Measurements from ENCODE around the gene CPN2.

- TF ChIP-seq POLR2AphosphoS5 (IDR thresholded peaks at IDR 0.05; ENCODE audit: low read depth) (no peak), EZH2phosphoT487 (IDR thresholded peaks at IDR 0.05; ENCODE audit: unreplicated experiment) (no peak), EZH2 (IDR thresholded peaks at IDR 0.05; ENCODE audit: low read depth, unreplicated experiment) (no peak), ETS1 (IDR thresholded peaks at IDR 0.05) (no peak), CREB1 (CRISPR knock-in tag; IDR thresholded peaks at IDR 0.05; ENCODE audit: low read depth) (no peak), JUNB (IDR thresholded peaks at IDR 0.05; ENCODE audit: unreplicated experiment) (no peak), STAT1 (IDR thresholded peaks at IDR 0.05; ENCODE audit: unreplicated experiment) (no peak), ZNF114 (CRISPR knock-in tag; IDR thresholded peaks at IDR 0.05) (no peak)
- TF ChIP-seq, protein P1, sequence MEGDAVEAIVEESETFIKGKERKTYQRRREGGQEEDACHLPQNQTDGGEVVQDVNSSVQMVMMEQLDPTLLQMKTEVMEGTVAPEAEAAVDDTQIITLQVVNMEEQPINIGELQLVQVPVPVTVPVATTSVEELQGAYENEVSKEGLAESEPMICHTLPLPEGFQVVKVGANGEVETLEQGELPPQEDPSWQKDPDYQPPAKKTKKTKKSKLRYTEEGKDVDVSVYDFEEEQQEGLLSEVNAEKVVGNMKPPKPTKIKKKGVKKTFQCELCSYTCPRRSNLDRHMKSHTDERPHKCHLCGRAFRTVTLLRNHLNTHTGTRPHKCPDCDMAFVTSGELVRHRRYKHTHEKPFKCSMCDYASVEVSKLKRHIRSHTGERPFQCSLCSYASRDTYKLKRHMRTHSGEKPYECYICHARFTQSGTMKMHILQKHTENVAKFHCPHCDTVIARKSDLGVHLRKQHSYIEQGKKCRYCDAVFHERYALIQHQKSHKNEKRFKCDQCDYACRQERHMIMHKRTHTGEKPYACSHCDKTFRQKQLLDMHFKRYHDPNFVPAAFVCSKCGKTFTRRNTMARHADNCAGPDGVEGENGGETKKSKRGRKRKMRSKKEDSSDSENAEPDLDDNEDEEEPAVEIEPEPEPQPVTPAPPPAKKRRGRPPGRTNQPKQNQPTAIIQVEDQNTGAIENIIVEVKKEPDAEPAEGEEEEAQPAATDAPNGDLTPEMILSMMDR (conservative IDR thresholded peaks at IDR 0.05; ENCODE audit: low read depth in 2 of 2) = no peak
- TF ChIP-seq, protein P2, sequence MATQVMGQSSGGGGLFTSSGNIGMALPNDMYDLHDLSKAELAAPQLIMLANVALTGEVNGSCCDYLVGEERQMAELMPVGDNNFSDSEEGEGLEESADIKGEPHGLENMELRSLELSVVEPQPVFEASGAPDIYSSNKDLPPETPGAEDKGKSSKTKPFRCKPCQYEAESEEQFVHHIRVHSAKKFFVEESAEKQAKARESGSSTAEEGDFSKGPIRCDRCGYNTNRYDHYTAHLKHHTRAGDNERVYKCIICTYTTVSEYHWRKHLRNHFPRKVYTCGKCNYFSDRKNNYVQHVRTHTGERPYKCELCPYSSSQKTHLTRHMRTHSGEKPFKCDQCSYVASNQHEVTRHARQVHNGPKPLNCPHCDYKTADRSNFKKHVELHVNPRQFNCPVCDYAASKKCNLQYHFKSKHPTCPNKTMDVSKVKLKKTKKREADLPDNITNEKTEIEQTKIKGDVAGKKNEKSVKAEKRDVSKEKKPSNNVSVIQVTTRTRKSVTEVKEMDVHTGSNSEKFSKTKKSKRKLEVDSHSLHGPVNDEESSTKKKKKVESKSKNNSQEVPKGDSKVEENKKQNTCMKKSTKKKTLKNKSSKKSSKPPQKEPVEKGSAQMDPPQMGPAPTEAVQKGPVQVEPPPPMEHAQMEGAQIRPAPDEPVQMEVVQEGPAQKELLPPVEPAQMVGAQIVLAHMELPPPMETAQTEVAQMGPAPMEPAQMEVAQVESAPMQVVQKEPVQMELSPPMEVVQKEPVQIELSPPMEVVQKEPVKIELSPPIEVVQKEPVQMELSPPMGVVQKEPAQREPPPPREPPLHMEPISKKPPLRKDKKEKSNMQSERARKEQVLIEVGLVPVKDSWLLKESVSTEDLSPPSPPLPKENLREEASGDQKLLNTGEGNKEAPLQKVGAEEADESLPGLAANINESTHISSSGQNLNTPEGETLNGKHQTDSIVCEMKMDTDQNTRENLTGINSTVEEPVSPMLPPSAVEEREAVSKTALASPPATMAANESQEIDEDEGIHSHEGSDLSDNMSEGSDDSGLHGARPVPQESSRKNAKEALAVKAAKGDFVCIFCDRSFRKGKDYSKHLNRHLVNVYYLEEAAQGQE (IDR thresholded peaks at IDR 0.05; ENCODE audit: unreplicated experiment) = no peak
These were observed 10.2 kb downstream of the CPN2 start for GRCh38 chr3:194340757-194341400.

Measured in GM23338 (cell line).